ENCODE measurements around the gene ATP5IF1. TPM values are rescaled to one million over a fixed set of nuclear protein-coding genes. Genes with fewer than 3 reads are reported as not detected.

The ATP5IF1 gene
- total and polyA plus RNA-seq, 2 of the 13 experiments (the other 11 are each of a cell fraction or from before 2014, with no cell fraction given), result 97.7 to 131 TPM

GRCh38 chr1:28259252-28259933 is 23.5 kb downstream of the ATP5IF1 start, which contains the start of gene SESN2 (continued):
- TF ChIP-seq MLX (CRISPR knock-in tag; IDR thresholded peaks at IDR 0.05), result no peak
- TF ChIP-seq IKZF4 (CRISPR knock-in tag; IDR thresholded peaks at IDR 0.05; ENCODE audit: borderline replicate concordance, low read depth, not compliant biosample characterization), result no peak
- no peak for TF ChIP-seq ELF1 (CRISPR knock-in tag; IDR thresholded peaks at IDR 0.05)
- TF ChIP-seq SMAD3 (CRISPR knock-in tag; IDR thresholded peaks at IDR 0.05), result no peak
- TF ChIP-seq ZFX (CRISPR knock-in tag; IDR thresholded peaks at IDR 0.05; ENCODE audit: low read depth), result peak; percentile 53; the same call in 1 of the 2 replicates
- peak; percentile 30; the same call in 1 of the 2 replicates for TF ChIP-seq ZNF709 (CRISPR knock-in tag; IDR thresholded peaks at IDR 0.05)
- no peak for TF ChIP-seq HBP1 (CRISPR knock-in tag; IDR thresholded peaks at IDR 0.05; ENCODE audit: low read depth)
- TF ChIP-seq GZF1 (CRISPR knock-in tag; IDR thresholded peaks at IDR 0.05), result no peak
- TF ChIP-seq ATF7 (IDR thresholded peaks at IDR 0.05), result no peak
- TF ChIP-seq ATF7 (CRISPR knock-in tag; IDR thresholded peaks at IDR 0.05), result no peak
- peak; percentile 37 for TF ChIP-seq U2AF1 (optimal IDR thresholded peaks at IDR 0.05; ENCODE audit: low read depth, low read length)
- TF ChIP-seq ZNF225 (CRISPR knock-in tag; IDR thresholded peaks at IDR 0.05), result no peak; the same call in 1 of the 2 replicates
- TF ChIP-seq ZNF33B (CRISPR knock-in tag; IDR thresholded peaks at IDR 0.05), result no peak
- TF ChIP-seq RBM22 (optimal IDR thresholded peaks at IDR 0.05; ENCODE audit: low read length), result no peak
- no peak for TF ChIP-seq STAG1 (CRISPR knock-in tag; IDR thresholded peaks at IDR 0.05)
- no peak for TF ChIP-seq PHF21A (CRISPR knock-in tag; IDR thresholded peaks at IDR 0.05)
- no peak for TF ChIP-seq ZBTB46 (CRISPR knock-in tag; IDR thresholded peaks at IDR 0.05; ENCODE audit: borderline replicate concordance)
- no peak for TF ChIP-seq ZNF660 (CRISPR knock-in tag; IDR thresholded peaks at IDR 0.05; ENCODE audit: borderline replicate concordance, low read depth)
- peak; percentile 76 for TF ChIP-seq YEATS4 (CRISPR knock-in tag; IDR thresholded peaks at IDR 0.05; ENCODE audit: borderline replicate concordance)
- 0 out of 2 replicates have a peak, but pooled peaks have one; percentile 22 for TF ChIP-seq PBX3 (CRISPR knock-in tag; IDR thresholded peaks at IDR 0.05; ENCODE audit: borderline replicate concordance)
- TF ChIP-seq MBNL3 (CRISPR knock-in tag; conservative IDR thresholded peaks at IDR 0.05), result no peak
- no peak for TF ChIP-seq LRRFIP1 (CRISPR knock-in tag; conservative IDR thresholded peaks at IDR 0.05)
- TF ChIP-seq KLF16 (CRISPR knock-in tag; IDR thresholded peaks at IDR 0.05), result 0 out of 4 replicates have a peak, but pooled peaks of 1 of the 2 experiments have one; percentile 47

All from HepG2 (cell line).